ENCODE measurements around the gene STARD7.
"Not testable (repeated sequence)": the region's sequence is repeated elsewhere in the genome, so short reads cannot be mapped to it uniquely, and the experiment has no call there.

The STARD7 gene
- total RNA-seq: 139 to 161 reads per million in 2 donors

- DNase-seq: peak; percentile 93
These were observed at the start of gene STARD7 for GRCh38 chr2:96208143-96209010. Gene STARD7, minus strand, starts transcription at chr2:96208827. Its CDS starts 393 bp downstream, at chr2:96208434.

GRCh38 chr2:96257744-96258143 is 49.1 kb upstream of the STARD7 start:
- DNase-seq: not testable (repeated sequence)

GRCh38 chr2:96256611-96257113 is 48.0 kb upstream of the STARD7 start:
- no peak for DNase-seq

- DNase-seq: no peak
These were observed 45.9 kb upstream of the STARD7 start for GRCh38 chr2:96254571-96254970.

- no peak for DNase-seq
These were observed 44.4 kb upstream of the STARD7 start for GRCh38 chr2:96253006-96253405.

- no peak for DNase-seq
These were observed 43.9 kb upstream of the STARD7 start for GRCh38 chr2:96252526-96252925.

GRCh38 chr2:96251721-96252292 is 43.2 kb upstream of the STARD7 start:
- DNase-seq: no peak

- no peak for DNase-seq
These were observed 41.6 kb upstream of the STARD7 start for GRCh38 chr2:96250188-96250587.

- no peak for DNase-seq
These were observed 41.0 kb upstream of the STARD7 start for GRCh38 chr2:96249654-96250053.

GRCh38 chr2:96248624-96249023 is 40.0 kb upstream of the STARD7 start:
- DNase-seq: no peak

- no peak for DNase-seq
These were observed 39.3 kb upstream of the STARD7 start for GRCh38 chr2:96247896-96248295.

GRCh38 chr2:96247009-96247408 is 38.4 kb upstream of the STARD7 start:
- no peak for DNase-seq

GRCh38 chr2:96245609-96246390 is 37.2 kb upstream of the STARD7 start:
- no peak for DNase-seq

GRCh38 chr2:96243843-96244242 is 35.2 kb upstream of the STARD7 start:
- DNase-seq: no peak

GRCh38 chr2:96241900-96242611 is 33.4 kb upstream of the STARD7 start:
- DNase-seq: no peak

- no peak for DNase-seq
These were observed 32.6 kb upstream of the STARD7 start for GRCh38 chr2:96241227-96241626.

- no peak for DNase-seq
These were observed 31.9 kb upstream of the STARD7 start for GRCh38 chr2:96240341-96241038.

- DNase-seq: no peak
These were observed 31.2 kb upstream of the STARD7 start for GRCh38 chr2:96239745-96240264.

- DNase-seq: no peak
These were observed 30.5 kb upstream of the STARD7 start for GRCh38 chr2:96239091-96239490.

GRCh38 chr2:96238266-96238665 is 29.6 kb upstream of the STARD7 start:
- no peak for DNase-seq

GRCh38 chr2:96236882-96237281 is 28.3 kb upstream of the STARD7 start:
- no peak for DNase-seq

GRCh38 chr2:96233880-96234316 is 25.3 kb upstream of the STARD7 start:
- DNase-seq: no peak
